RWPE2 (cell line): ENCODE measurements around the gene PYGB.

Source experiments
- ATAC-seq: fragments of 200-7000 bp; cut with Tn5 transposase; 3 replicates; pipeline ENCODE4 v1.9.1; 2021; ENCODE audit warnings: low read depth
- DNase-seq: peaks from one replicate; pipeline ENCODE4 v3.0.0-alpha.2; 2020; ENCODE audit warnings: low spot score
- H3K27ac ChIP-seq: fragments of 450-650 bp; 2 replicates; pipeline ENCODE4 v1.5.1; 2017; ENCODE audit warnings: mild to moderate bottlenecking; ENCODE audit not compliant: poor library complexity, severe bottlenecking
- H3K27me3 ChIP-seq: fragments of 250-450 bp; sonication (Bioruptor Pico); 2 replicates; pipeline ENCODE4 v1.5.1; 2021; ENCODE audit warnings: mild to moderate bottlenecking, moderate library complexity; ENCODE audit not compliant: insufficient read depth, poor library complexity, severe bottlenecking
- H3K36me3 ChIP-seq: fragments of 250-450 bp; sonication (Bioruptor Pico); 2 replicates; pipeline ENCODE4 v1.5.1; 2020; ENCODE audit warnings: low read depth, mild to moderate bottlenecking, moderate library complexity
- H3K4me1 ChIP-seq: fragments of 250-450 bp; sonication (Bioruptor Pico); 2 replicates; pipeline ENCODE4 v1.5.1; 2021; ENCODE audit warnings: mild to moderate bottlenecking, moderate library complexity; ENCODE audit not compliant: insufficient read depth, poor library complexity, severe bottlenecking
- H3K4me3 ChIP-seq: fragments of 250-450 bp; sonication (Bioruptor Pico); 2 replicates; pipeline ENCODE4 v1.5.1; 2021; ENCODE audit warnings: mild to moderate bottlenecking, moderate library complexity; ENCODE audit not compliant: severe bottlenecking
- H3K9me3 ChIP-seq: fragments of 250-450 bp; sonication (Bioruptor Pico); 2 replicates; pipeline ENCODE4 v1.5.1; 2021; ENCODE audit warnings: mild to moderate bottlenecking, moderate library complexity; ENCODE audit not compliant: severe bottlenecking
- TF ChIP-seq, protein P1 (sequence below): fragments of 450-650 bp; IDR thresholded peaks from one replicate; pipeline ENCODE4 v1.5.1; 2017; ENCODE audit warnings: mild to moderate bottlenecking, moderate library complexity; ENCODE audit not compliant: poor library complexity, severe bottlenecking

Gene PYGB

DNA sequence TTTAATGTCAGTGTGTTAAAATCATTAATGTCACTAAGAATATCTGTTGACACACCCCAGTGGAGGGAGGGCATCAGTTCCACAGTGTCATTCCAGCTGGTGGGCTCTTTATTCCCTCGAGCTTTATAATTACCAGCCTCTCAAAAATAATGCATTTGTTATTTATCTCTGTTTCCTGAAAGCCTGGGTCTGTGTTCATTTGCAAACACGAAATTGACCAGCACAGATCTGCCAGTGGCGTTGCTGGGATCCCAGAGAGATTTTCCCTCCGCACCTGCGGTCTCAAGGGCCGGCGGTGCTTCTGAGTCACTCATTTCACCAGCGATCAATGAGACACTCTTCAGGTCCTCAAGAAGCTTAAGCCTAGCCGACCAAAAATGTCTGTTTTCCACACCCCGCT lies 5.7 kb upstream of the PYGB start:
- no peak overlapping the region for H3K27ac ChIP-seq
- no peak overlapping the region for H3K4me3 ChIP-seq
- TF ChIP-seq, protein P1, sequence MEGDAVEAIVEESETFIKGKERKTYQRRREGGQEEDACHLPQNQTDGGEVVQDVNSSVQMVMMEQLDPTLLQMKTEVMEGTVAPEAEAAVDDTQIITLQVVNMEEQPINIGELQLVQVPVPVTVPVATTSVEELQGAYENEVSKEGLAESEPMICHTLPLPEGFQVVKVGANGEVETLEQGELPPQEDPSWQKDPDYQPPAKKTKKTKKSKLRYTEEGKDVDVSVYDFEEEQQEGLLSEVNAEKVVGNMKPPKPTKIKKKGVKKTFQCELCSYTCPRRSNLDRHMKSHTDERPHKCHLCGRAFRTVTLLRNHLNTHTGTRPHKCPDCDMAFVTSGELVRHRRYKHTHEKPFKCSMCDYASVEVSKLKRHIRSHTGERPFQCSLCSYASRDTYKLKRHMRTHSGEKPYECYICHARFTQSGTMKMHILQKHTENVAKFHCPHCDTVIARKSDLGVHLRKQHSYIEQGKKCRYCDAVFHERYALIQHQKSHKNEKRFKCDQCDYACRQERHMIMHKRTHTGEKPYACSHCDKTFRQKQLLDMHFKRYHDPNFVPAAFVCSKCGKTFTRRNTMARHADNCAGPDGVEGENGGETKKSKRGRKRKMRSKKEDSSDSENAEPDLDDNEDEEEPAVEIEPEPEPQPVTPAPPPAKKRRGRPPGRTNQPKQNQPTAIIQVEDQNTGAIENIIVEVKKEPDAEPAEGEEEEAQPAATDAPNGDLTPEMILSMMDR = no peak
- H3K4me1 ChIP-seq = peaks cover 34% of the 10 kb centered on the region
- H3K27me3 ChIP-seq = no peaks in the 10 kb centered on the region
- ATAC-seq (no peak), DNase-seq (no peak)
- no peaks in the 10 kb centered on the region for H3K36me3 ChIP-seq
- peaks cover 3% of the 10 kb centered on the region for H3K9me3 ChIP-seq

DNA sequence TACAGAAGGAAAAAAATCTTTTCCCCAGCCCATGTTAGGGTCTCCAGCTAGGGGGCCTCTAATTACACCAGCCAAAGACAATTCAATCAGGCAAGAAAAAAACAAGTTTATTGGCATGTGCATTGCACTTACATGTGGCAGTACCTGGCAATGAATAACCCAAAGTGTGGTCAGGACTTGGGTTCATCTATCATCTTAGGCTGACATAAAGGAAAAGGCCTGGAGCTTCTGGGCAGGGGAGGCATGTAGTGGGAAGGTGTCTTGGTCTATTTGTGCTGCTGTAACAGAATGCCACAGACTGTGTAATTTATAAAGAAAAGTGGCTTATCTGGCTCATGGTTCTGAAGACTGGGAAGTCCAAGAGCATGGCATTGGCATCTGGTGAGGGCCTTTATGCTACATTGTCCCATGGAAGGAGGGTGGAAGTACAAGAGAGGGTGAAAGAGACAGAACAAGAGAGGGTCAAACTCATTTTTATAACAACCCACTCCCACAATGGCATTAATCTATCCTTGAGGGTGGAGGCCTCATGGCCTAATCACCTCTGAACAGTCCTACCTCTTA lies 4.4 kb upstream of the PYGB start:
- TF ChIP-seq, protein P1 = no peak
- peaks cover 3% of the 10 kb centered on the region for H3K9me3 ChIP-seq
- DNase-seq (no peak), ATAC-seq (no peak)
- peaks cover 23% of the 10 kb centered on the region for H3K4me1 ChIP-seq
- no peak overlapping the region for H3K27ac ChIP-seq
- H3K4me3 ChIP-seq = no peak overlapping the region
- H3K36me3 ChIP-seq = no peaks in the 10 kb centered on the region
- H3K27me3 ChIP-seq = no peaks in the 10 kb centered on the region

DNA sequence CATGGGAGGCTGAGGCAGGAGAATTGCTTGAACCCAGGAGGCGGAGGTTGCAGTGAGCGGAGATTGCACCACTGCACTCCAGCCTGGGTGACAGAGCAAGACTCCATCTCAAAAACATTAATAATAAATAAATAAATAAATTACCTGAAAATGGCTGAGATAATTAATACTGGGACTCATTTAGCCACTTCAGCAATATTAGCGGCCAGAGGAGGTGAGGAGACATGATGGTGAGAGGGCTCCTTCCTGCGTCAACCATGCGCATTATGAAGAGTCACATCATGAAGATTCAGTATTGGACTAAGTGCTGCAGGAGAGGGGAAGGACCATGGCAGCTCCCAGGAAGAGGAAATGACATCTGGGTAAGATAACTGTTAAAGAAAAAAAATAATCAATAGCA lies 2.9 kb upstream of the PYGB start:
- Histone ChIP-seq H3K36me3 (peaks cover 7% of the 10 kb centered on the region), H3K27ac (no peak overlapping the region), H3K27me3 (no peaks in the 10 kb centered on the region), H3K4me3 (no peak overlapping the region), H3K4me1 (peaks cover 15% of the 10 kb centered on the region), H3K9me3 (peaks cover 3% of the 10 kb centered on the region)
- ATAC-seq (no peak), DNase-seq (no peak)
- TF ChIP-seq, protein P1 = no peak

DNA sequence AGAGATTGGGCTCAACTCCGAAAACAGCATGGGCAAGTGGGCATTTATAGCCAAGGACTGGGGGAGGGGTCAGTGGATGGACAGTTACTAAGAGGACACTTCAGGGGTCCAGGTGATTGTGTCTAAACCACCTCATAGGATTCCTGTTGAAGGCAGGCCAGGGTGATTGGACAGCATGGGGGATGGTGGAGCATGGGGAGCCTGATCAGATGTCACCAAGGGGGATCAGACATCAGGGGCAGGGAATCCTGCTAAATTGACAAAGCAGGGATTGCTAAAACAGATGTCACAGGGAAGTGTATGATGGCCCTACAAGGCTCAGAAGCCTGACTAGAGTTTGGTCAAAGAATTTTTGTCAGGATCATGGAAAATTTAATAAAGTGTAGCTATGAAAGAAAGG lies 2.4 kb upstream of the PYGB start:
- peaks cover 18% of the 10 kb centered on the region for H3K4me1 ChIP-seq
- TF ChIP-seq, protein P1 = no peak
- no peak overlapping the region for H3K4me3 ChIP-seq
- DNase-seq (no peak), ATAC-seq (no peak)
- peaks cover 3% of the 10 kb centered on the region for H3K9me3 ChIP-seq
- H3K36me3 ChIP-seq = peaks cover 12% of the 10 kb centered on the region
- H3K27me3 ChIP-seq = no peaks in the 10 kb centered on the region
- H3K27ac ChIP-seq = peak overlapping the region; percentile 79

DNA sequence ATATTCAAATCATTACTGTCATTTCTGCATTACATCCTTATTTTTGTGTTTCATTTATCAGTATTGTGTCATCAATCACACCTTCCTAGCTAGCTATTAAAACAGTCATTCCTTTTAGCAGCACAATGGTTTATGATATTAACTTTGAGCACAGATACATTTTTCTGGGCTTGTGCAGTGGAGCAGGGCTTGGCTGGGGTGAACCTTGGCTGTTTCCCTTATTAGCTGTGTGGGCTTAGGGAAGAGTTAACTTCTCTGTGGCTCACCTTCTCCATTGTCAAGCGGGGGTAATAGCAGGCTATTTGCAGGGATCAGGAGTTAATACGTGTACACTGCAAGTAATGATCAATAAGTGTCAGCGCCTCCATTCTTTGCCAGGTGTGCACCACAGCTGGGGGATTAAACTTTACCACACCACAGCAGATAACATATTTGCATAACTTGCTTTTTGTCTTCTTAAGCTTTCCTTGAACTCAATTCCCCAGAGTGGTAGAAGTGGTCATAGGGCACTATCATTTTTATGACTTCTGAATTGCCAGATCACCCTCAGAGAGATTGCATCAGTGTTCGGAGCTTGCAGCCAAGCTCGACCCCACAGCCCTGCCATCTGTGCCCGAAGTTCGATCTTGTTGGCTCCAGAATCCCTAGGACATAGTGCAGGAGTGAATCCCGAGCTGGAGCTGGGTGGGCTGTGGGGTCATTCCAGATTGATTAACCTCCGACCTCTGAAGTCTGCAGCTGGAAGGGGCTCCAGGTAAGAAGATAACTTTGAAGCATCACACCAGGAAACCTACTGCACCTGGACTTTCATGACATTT lies 1.5 kb upstream of the PYGB start:
- no peaks in the 10 kb centered on the region for H3K27me3 ChIP-seq
- peaks cover 21% of the 10 kb centered on the region for H3K36me3 ChIP-seq
- peak overlapping the region; percentile 96 for H3K4me3 ChIP-seq
- TF ChIP-seq, protein P1 = no peak
- no peak for ATAC-seq
- H3K9me3 ChIP-seq = peaks cover 3% of the 10 kb centered on the region
- H3K4me1 ChIP-seq = peaks cover 27% of the 10 kb centered on the region
- peak overlapping the region; percentile 79 for H3K27ac ChIP-seq
- no peak for DNase-seq
